Inflammatory macrophage treated with lipopolysaccharide for 4 hours (primary cell): ENCODE results near the gene LOXHD1.

Experiments
- DNase-seq: peaks from one replicate; pipeline ENCODE4 v3.0.0-alpha.2; 2020

The LOXHD1 gene

GRCh38 chr18:46471809-46472498, 185.1 kb downstream of the LOXHD1 start:
- DNase-seq: no peak

DNA sequence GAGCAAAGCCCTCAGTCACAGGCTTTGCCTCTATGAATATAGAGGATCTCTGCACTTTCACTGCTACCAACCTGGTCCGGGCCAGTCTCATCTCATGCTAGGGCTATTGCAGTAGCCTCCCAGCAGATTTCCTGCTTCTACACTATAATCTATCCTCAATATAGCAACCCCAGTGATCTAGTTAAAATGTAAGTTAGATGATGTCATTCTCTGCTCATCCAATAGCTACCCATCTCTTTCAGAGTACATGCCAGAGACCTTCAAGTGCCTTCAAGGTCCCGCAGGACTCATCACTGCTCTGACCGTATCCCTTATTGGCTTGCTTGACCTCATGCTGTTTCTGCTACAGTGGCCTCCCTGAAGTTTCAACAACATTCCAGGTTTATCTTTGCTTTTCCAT, 186.3 kb downstream of the LOXHD1 start:
- no peak for DNase-seq

- DNase-seq: no peak
Observed at GRCh38 chr18:46469186-46469915, 187.7 kb downstream of the LOXHD1 start.

DNA sequence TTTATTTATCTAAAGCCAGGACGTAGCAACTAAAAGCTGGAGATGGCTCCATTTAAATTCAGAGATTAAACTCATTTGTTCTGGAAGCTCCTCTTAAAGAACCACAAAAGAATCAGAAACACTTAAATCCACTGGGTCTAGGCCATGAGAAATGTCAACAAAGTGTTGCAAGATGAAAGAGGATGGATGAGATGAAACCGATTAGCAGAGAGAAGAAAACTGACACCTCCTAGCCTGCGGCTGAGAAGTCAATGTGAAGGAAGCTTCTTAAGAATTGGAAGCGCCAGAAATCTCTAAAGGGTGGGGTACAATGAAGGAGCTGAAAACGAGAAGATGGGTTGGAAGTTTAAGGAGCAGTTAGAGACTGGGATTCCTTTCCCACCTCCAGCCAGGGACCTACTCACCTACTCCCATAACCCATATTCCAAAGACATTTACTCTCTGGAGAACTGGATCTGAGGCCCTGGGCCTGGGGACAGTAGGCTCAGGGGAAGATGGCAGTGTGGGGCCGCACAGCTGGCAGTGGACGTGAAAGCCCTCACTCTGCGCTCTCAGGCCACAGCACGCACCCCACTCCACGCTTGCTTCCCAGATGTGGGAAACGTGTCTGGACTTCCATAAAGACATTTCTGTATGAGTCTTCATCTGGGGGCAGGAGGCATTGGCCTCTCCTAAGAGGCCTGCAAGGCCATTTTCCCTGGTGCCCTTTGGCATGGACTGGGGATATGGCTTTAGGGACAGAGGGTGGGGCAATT, 188.4 kb downstream of the LOXHD1 start:
- DNase-seq: no peak

DNA sequence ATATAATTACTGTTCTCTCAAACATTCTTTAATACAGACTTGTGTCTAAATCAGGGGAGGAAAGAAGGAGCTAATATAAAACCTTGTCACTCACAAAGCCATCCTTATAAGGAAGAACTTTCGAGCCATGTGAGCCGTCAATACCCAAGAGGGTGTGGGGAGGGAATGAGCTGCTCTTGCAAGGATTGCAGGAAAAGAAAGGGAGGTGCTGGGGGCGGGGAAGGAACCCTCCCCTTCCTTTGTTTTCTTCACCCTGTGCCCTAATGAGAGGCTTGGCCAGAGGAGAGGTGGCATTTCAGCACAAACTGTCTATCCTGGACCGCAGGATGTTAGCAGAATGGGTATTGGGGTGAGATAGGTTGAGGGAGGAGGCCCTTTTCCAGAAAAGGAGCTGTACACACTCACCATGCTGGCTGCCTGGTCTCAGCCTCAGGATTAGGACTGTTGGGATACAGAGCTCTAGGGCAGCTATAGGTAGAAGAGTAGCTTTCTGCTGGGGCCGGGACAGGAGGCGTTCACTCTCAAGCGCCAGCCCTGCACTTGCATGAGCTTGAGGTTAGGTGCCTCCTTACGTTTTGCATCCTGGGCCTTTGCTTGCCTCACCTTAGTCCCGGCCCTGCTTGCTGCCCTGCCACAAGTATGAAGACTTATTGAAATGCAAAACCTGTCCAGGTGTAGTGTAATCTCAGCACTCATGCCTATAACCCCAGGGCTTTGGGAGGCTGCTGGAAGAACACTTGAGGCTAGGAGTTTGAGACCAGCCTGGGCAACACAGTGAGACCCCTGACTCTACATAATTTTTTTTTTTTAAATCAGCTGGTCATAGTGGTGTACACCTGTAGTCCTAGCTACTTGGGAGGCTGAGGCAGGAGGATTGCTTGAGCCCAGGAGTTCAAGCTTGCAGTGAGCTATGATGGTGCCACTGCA, 190.5 kb downstream of the LOXHD1 start:
- no peak for DNase-seq

DNA sequence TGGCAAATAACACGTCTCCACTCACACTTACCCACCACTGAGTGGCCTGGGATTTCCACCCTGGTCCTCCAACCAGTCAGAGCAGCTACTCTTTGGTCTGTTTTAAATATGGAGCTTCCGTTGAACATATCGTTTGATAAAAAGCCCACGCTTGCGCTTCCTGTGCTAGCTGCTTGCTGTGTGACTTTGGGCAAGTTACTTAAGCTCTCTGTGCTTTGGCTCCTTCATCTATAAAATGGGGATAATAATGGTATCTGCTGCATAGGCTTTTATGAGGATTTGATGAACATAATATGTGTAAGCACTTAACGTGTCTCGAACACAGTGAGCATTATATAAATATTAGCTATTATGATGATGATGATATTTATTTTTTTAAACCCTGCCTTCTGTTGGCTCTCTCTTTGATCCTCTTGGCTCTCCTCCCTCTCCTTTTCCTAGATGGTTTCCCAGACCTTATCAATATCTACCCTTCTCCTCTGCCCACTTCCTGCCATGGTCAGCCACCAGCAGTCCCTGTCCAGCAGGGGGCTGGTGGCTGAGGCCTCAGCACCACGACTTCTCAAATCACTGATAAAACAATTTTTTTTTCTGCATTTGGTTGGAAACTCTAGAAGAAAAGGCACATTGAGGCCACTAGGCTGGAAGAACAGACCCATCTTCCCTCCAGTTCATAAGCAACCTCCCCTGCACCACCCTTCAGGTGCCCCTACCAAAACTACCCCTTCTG, 191.9 kb downstream of the LOXHD1 start:
- no peak for DNase-seq

DNA sequence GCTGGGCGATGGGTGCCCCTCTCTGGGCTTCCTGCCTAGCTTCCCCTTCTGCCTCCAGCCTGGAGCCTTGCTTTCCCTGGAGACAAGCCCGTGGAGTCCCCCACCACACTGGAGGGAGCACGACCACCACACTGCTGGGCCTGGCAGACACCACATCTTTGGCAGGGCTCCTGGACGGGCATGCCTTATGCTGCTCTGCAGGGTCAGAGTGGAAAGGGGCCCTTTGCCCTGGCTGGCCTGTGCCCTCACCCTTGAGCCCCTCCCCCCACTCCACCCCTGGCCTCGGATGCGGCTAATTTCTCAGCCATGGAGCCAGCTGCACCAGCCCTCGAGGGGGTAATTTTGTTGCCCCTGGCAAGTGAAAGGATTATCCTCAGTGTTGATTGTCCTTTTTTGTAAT, 194.5 kb downstream of the LOXHD1 start:
- no peak for DNase-seq

GRCh38 chr18:46461993-46462392, 195.0 kb downstream of the LOXHD1 start:
- DNase-seq: no peak

- DNase-seq: no peak
Observed at GRCh38 chr18:46460754-46461153, 196.3 kb downstream of the LOXHD1 start.

DNA sequence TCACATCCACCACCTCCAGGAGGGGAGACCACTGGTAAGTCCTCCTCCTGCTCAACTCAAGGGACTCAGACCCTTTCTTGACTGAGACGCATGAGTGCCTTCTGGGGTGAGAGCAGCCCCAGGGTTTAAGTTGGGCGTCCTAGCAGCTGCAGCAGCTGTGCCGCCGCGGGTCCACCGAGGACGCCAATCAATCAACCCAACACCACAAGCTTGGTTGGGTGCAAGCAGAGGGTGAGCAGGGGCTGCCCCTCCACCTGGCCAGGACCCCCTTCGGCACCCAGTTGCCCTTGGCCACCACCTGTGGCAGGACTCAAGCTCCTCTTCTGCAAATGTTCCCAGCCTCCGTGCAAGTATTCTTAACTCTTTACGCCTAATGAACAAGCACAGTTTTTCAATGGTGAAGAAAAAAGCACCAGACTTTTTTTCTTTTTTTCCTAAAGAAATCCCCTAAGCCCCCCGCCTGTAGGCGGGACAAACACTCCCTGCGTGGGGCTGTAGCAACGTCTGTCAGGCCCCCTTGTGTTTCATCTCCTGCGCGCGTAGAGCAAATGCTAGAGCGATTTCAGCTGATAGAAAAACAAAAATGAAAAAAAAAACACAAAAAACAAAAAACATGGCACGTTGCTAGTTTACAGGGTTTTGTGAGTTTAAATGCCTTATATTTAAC, 197.1 kb downstream of the LOXHD1 start:
- DNase-seq: no peak

DNA sequence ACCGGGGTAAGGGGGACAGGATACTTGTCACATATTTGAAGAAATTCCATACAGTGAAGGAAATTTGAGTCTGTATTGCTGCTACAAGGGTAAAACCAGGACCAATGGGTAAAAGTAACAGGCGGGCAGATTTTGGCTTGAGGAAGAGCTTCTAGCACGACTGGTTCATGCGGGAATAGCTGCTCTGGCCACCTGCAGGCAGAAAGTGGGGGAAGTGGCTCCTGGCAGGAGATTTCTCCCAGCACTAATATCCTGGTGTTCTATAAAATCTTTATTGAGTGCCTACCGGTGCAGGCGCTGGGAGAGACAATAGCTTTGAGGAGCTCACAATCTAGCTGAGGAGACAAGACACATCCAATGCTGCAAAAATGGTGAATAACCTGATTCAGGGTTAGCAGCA, 198.5 kb downstream of the LOXHD1 start:
- no peak for DNase-seq

DNA sequence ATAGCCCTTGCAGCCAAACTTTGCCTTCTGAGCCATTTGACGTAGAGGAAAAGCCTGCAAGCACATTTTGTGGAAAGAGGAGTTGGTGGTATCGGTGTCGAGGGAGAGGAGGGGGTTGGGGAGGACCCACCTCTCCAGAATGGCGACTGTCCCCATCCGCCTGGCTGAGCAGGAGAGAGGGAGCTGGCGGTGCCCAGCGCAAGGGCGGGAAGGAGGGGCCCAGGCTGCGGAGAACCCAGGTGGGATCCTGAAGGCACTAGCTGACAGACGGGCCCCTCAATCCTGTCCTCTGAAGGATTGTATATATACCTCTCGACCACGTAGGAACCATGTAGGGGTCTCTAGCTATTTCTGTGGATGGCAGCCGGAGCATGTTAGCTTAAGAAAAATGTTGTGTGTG, 200.3 kb downstream of the LOXHD1 start:
- DNase-seq: no peak

DNA sequence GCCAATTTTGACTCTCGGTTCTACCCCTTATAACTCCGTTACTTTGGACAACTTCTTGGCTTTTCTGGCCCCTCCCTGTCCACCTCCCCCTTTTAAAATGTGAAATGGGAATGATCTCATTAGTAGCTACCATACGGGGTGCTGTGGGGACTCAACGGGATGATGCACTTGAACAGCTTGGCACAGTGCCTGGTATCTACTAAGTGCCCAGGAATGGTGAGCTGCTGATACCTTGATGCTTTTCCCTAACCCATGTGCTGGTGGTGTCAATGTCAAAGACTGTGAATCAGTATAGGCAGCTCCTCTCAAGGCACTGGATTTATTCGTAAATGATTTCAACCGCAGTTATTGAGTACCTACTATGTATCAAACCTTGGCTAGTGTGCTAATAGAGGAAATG, 204.2 kb downstream of the LOXHD1 start:
- DNase-seq: no peak

DNA sequence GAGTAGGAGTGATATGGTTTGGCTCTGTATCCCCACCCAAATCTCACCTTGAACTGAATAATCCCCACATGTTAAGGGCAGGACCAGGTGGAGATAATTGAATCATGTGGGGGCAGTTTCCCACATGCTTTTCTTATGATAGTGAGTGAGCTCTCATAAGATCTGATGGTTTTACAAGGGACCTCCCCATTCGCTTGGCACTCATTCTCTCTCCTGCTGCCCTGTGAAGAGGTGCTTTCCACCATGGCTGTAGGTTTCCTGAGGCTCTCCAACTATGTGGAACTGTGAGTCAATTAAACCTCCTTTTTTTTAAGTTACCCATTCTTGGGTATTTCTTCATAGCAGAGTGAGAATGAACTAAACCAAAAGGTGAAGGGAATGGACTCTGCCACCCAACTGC, 207.5 kb downstream of the LOXHD1 start:
- DNase-seq: no peak

- DNase-seq: no peak
Observed at GRCh38 chr18:46449033-46449432, 208.0 kb downstream of the LOXHD1 start.

DNA sequence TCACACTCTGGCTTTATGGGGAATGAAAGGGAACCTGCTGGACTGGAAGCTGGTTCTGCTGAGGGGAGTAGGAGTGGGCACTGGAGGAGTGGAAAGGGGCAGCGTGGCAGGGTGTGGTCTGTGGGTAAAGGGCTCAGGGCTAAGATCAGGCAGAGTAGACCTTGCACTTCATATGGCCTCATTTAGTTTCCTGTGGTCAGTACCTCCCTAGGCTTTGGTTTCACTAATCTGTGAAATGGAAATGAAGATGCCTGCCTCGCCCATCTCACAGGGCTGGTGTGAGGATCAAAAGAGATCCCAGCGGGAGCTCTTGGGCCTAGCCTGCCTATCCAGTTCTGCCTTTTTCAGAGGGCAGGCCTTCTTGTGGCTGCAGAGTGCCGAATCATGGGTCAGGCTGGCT, 208.7 kb downstream of the LOXHD1 start:
- DNase-seq: no peak

GRCh38 chr18:46447792-46448191, 209.2 kb downstream of the LOXHD1 start:
- no peak for DNase-seq

DNA sequence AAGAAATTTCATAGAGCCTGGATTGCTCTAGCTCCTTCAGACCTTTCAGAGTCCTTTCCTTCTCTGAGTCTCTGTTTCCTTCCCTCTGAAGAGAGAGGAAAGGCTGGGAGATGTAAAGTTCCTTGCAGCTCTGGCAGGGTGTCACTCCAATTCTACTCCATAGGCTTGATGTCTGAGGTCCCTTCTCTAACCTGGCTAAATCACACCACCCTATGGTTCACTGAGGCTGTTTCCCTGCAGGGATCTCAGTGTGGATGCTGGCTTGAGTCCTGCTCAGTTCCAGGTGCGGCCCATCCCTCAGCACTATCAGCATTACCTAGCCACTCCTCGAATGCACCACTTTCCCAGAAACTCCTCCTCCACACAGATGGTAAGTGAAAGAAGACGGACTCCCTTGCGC, 209.7 kb downstream of the LOXHD1 start:
- DNase-seq: no peak

- no peak for DNase-seq
Observed at GRCh38 chr18:46445522-46446313, 211.3 kb downstream of the LOXHD1 start.

GRCh38 chr18:46439037-46439436, 218.0 kb downstream of the LOXHD1 start:
- DNase-seq: no peak

GRCh38 chr18:46437061-46437460, 220.0 kb downstream of the LOXHD1 start:
- no peak for DNase-seq
